OCI-LY1 (cell line): ENCODE measurements around the gene C2CD4B.

Source experiments
- H2AFZ ChIP-seq: fragments of 200-600 bp; sonication (generic), shearing (Covaris generic); 2 replicates; pipeline ENCODE4 v1.6.0; 2014; ENCODE audit warnings: antibody characterized with exemption, mild to moderate bottlenecking, low read length
- H3F3A ChIP-seq: fragments of 200-600 bp; sonication (generic), shearing (Covaris generic); 2 replicates; pipeline ENCODE4 v1.6.0; 2014; ENCODE audit warnings: mild to moderate bottlenecking, antibody characterized with exemption, low read length, moderate library complexity; ENCODE audit not compliant: insufficient read depth
- H3K27ac ChIP-seq: fragments of 200-600 bp; sonication (generic); 2 replicates; pipeline ENCODE4 v1.5.1; 2014; ENCODE audit warnings: low read length, mixed run types, mild to moderate bottlenecking, low read depth; ENCODE audit not compliant: poor library complexity, severe bottlenecking
- H3K27me3 ChIP-seq: fragments of 200-600 bp; sonication (generic); 2 replicates; pipeline ENCODE4 v1.6.0; 2014; ENCODE audit warnings: antibody characterized with exemption, mild to moderate bottlenecking, low read length, moderate library complexity; ENCODE audit not compliant: insufficient read depth
- H3K36me3 ChIP-seq: fragments of 200-600 bp; sonication (generic); 2 replicates; pipeline ENCODE4 v1.6.1; 2014; ENCODE audit warnings: mild to moderate bottlenecking, antibody characterized with exemption, low read length, moderate library complexity, mixed read lengths; ENCODE audit not compliant: insufficient read depth
- H3K4me1 ChIP-seq: fragments of 200-600 bp; sonication (generic); 2 replicates; pipeline ENCODE4 v1.5.1; 2014; ENCODE audit warnings: mild to moderate bottlenecking, low read length, moderate library complexity; ENCODE audit not compliant: insufficient read depth, severe bottlenecking
- H3K4me2 ChIP-seq: fragments of 200-600 bp; sonication (generic), shearing (Covaris generic); 2 replicates; pipeline ENCODE4 v1.6.1; 2014; ENCODE audit warnings: low read length
- H3K4me3 ChIP-seq: fragments of 200-600 bp; sonication (generic); 2 replicates; pipeline ENCODE4 v1.5.1; 2014; ENCODE audit warnings: low read length, low read depth, mild to moderate bottlenecking, mixed read lengths; ENCODE audit not compliant: poor library complexity, severe bottlenecking
- H3K79me2 ChIP-seq: fragments of 200-600 bp; shearing (Covaris generic); 2 replicates; pipeline ENCODE4 v1.6.1; 2016; ENCODE audit warnings: mixed run types, low read length, mixed read lengths; ENCODE audit not compliant: insufficient read depth
- H3K9ac ChIP-seq: fragments of 200-600 bp; sonication (generic), shearing (Covaris generic); 2 replicates; pipeline ENCODE4 v1.6.1; 2014; ENCODE audit warnings: mild to moderate bottlenecking, low read length, mixed read lengths
- H3K9me2 ChIP-seq: fragments of 200-600 bp; sonication (generic), shearing (Covaris generic); 2 replicates; pipeline ENCODE4 v1.6.1; 2014; ENCODE audit warnings: low read depth, mild to moderate bottlenecking, low read length, mixed read lengths
- H3K9me3 ChIP-seq: fragments of 200-600 bp; shearing (Covaris generic); 2 replicates; pipeline ENCODE4 v1.6.1; 2014; ENCODE audit warnings: low read length, mixed read lengths
- H4K20me1 ChIP-seq: fragments of 200-600 bp; sonication (generic), shearing (Covaris generic); 2 replicates; pipeline ENCODE4 v1.6.0; 2016; ENCODE audit warnings: mild to moderate bottlenecking, low read length; ENCODE audit not compliant: insufficient read depth
- EZH2 ChIP-seq: fragments of 200-600 bp; sonication (generic), shearing (Covaris generic); IDR thresholded peaks from 2 replicates; pipeline ENCODE4 v1.8.0; 2017; ENCODE audit warnings: borderline replicate concordance, mixed run types, mild to moderate bottlenecking, antibody characterized with exemption, low read length, moderate library complexity, mixed read lengths
- TF ChIP-seq, protein P1 (sequence below): fragments of 200-600 bp; sonication (generic), shearing (Covaris generic); IDR thresholded peaks from 2 replicates; pipeline ENCODE4 v1.5.1; 2017; ENCODE audit warnings: mild to moderate bottlenecking, antibody characterized with exemption, low read length, moderate library complexity, mixed read lengths

Gene C2CD4B

DNA sequence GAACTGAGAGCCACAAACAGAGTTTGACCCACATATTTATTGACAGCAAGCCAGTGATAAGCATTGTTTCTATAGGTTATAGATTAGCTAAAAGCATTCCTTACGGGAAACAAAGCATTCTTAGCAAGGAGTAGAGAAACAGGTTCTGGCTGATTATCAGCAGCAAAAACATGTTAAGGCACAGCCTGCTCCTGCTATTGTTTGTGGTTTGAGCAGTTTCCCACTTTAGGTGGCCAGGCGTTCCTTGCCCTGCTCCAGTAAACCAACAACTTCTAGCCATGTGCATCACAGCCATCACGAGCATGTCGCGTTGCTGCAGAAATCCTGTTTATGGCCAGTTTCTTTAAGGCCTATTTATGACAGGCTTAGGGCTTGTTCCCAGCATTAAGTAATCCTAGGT lies 44.7 kb upstream of the C2CD4B start:
- H3K9me3 ChIP-seq, result 0 out of 2 replicates have a peak, but pooled peaks cover 4% of the 10 kb centered on the region
- H3K9me2 ChIP-seq, result no peaks in the 10 kb centered on the region
- H3K4me3 ChIP-seq, result no peak overlapping the region
- no peaks in the 10 kb centered on the region for H3K27me3 ChIP-seq
- no peak overlapping the region for H3K9ac ChIP-seq
- H3K79me2 ChIP-seq, result no peaks in the 10 kb centered on the region
- H4K20me1 ChIP-seq, result no peaks in the 10 kb centered on the region
- H3K4me1 ChIP-seq, result no peaks in the 10 kb centered on the region
- H3K36me3 ChIP-seq, result no peaks in the 10 kb centered on the region
- H3K27ac ChIP-seq, result no peak overlapping the region
- H2AFZ ChIP-seq, result no peak overlapping the region
- TF ChIP-seq, protein P1, sequence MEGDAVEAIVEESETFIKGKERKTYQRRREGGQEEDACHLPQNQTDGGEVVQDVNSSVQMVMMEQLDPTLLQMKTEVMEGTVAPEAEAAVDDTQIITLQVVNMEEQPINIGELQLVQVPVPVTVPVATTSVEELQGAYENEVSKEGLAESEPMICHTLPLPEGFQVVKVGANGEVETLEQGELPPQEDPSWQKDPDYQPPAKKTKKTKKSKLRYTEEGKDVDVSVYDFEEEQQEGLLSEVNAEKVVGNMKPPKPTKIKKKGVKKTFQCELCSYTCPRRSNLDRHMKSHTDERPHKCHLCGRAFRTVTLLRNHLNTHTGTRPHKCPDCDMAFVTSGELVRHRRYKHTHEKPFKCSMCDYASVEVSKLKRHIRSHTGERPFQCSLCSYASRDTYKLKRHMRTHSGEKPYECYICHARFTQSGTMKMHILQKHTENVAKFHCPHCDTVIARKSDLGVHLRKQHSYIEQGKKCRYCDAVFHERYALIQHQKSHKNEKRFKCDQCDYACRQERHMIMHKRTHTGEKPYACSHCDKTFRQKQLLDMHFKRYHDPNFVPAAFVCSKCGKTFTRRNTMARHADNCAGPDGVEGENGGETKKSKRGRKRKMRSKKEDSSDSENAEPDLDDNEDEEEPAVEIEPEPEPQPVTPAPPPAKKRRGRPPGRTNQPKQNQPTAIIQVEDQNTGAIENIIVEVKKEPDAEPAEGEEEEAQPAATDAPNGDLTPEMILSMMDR, result no peak
- no peak for TF ChIP-seq EZH2
- H3K4me2 ChIP-seq, result no peak overlapping the region
- no peaks in the 10 kb centered on the region for H3F3A ChIP-seq

DNA sequence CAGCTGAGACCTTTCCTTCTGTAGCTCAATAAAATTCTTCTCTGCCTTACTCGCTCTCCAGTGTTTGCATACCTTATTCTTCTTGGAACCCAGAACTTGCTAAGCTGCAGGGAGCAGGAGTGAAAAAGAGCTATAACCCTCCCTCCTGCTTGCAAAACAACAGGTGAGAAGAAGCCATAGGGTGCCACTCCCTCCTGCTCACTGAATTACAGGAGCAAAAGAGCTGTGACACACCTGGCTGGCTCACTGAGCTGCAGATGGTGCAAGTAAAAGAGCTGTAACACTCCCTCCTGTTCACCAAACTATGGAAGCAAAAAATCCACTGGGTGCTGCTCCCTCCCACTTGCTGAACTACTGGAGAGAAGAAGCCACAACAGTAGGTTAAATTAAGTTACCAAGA lies 44.2 kb upstream of the C2CD4B start:
- no peaks in the 10 kb centered on the region for H3K4me1 ChIP-seq
- H2AFZ ChIP-seq, result no peak overlapping the region
- 0 out of 2 replicates have a peak, but pooled peaks cover 4% of the 10 kb centered on the region for H3K9me3 ChIP-seq
- no peaks in the 10 kb centered on the region for H3K9me2 ChIP-seq
- no peaks in the 10 kb centered on the region for H4K20me1 ChIP-seq
- H3K4me2 ChIP-seq, result no peak overlapping the region
- H3K9ac ChIP-seq, result no peak overlapping the region
- H3K36me3 ChIP-seq, result no peaks in the 10 kb centered on the region
- no peaks in the 10 kb centered on the region for H3K79me2 ChIP-seq
- H3K27me3 ChIP-seq, result no peaks in the 10 kb centered on the region
- no peaks in the 10 kb centered on the region for H3F3A ChIP-seq
- H3K4me3 ChIP-seq, result no peak overlapping the region
- TF ChIP-seq EZH2, result no peak
- TF ChIP-seq, protein P1, result no peak
- H3K27ac ChIP-seq, result no peak overlapping the region

GRCh38 chr15:62208884-62209283 lies 43.8 kb upstream of the C2CD4B start:
- Histone ChIP-seq H3K9me2 (no peaks in the 10 kb centered on the region), H2AFZ (no peak overlapping the region), H3K36me3 (no peaks in the 10 kb centered on the region), H4K20me1 (no peaks in the 10 kb centered on the region), H3K27ac (no peak overlapping the region), H3K9ac (no peak overlapping the region), H3K9me3 (0 out of 2 replicates have a peak, but pooled peaks cover 4% of the 10 kb centered on the region), H3F3A (no peaks in the 10 kb centered on the region), H3K4me3 (no peak overlapping the region), H3K27me3 (no peaks in the 10 kb centered on the region), H3K4me2 (no peak overlapping the region), H3K4me1 (no peaks in the 10 kb centered on the region), H3K79me2 (no peaks in the 10 kb centered on the region)
- TF ChIP-seq EZH2, result no peak
- TF ChIP-seq, protein P1, result no peak
